Stimulated activated CD8-positive, alpha-beta memory T cell treated with anti-CD3 and anti-CD28 coated beads, Interleukin-2, amount 100 ng/mL, for 48 hours (primary cell): ENCODE results near the gene OST4.

ENCODE experiments used
- DNase-seq, 2 donors: peaks; one replicate each; pipeline ENCODE4 v3.0.0-alpha.2; 2020; ENCODE audit warnings: low read depth in 2 of 2

The OST4 gene

GRCh38 chr2:27025861-27026851 is 45.3 kb downstream of the OST4 start:
- no peak for DNase-seq

- no peak for DNase-seq
Measured at GRCh38 chr2:27025281-27025800, 46.1 kb downstream of the OST4 start.

- DNase-seq, result no peak
Measured at GRCh38 chr2:27024812-27025211, 46.6 kb downstream of the OST4 start.

- DNase-seq, result no peak
Measured at GRCh38 chr2:27024188-27024587, 47.3 kb downstream of the OST4 start.

- DNase-seq, result no peak
Measured at GRCh38 chr2:27023740-27024139, 47.7 kb downstream of the OST4 start.

GRCh38 chr2:27021253-27022049 is 50.0 kb downstream of the OST4 start:
- no peak for DNase-seq
